GM19238 (cell line): ENCODE results near the gene TAS1R3.

ENCODE experiments used
- DNase-seq: peaks from one replicate; pipeline ENCODE4 v3.0.0; 2011; ENCODE audit warnings: low spot score; ENCODE audit not compliant: insufficient read length

TAS1R3 gene

GRCh38 chr1:1370771-1371300, 39.8 kb downstream of the TAS1R3 start:
- no peak for DNase-seq

DNA sequence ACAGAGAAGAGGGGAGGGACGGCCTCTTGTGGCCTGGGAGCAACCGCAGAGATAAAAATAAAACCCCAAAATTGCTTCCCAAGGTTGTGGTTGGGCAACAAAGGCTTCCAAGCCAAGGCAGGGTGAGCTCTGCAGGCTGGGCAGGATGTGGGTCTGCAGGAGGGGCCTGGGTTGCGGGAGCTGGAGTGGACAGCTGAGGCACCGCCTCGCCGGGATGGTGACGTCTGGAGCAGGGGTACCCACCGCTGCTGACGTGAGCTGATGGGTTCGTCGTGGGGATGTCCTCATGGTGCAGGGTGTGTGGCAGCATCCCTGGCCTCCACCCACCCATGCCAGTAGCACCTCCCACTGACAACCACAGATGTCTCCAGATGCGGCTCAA, 40.3 kb downstream of the TAS1R3 start:
- no peak for DNase-seq

- peak; percentile 90 for DNase-seq
These were observed 40.9 kb downstream of the TAS1R3 start for GRCh38 chr1:1371746-1372711.

- no peak for DNase-seq
These were observed 42.2 kb downstream of the TAS1R3 start for GRCh38 chr1:1373051-1373814.

GRCh38 chr1:1373815-1374588, 42.9 kb downstream of the TAS1R3 start:
- DNase-seq, result no peak

- DNase-seq, result no peak
These were observed 43.5 kb downstream of the TAS1R3 start for GRCh38 chr1:1374589-1374928.

DNA sequence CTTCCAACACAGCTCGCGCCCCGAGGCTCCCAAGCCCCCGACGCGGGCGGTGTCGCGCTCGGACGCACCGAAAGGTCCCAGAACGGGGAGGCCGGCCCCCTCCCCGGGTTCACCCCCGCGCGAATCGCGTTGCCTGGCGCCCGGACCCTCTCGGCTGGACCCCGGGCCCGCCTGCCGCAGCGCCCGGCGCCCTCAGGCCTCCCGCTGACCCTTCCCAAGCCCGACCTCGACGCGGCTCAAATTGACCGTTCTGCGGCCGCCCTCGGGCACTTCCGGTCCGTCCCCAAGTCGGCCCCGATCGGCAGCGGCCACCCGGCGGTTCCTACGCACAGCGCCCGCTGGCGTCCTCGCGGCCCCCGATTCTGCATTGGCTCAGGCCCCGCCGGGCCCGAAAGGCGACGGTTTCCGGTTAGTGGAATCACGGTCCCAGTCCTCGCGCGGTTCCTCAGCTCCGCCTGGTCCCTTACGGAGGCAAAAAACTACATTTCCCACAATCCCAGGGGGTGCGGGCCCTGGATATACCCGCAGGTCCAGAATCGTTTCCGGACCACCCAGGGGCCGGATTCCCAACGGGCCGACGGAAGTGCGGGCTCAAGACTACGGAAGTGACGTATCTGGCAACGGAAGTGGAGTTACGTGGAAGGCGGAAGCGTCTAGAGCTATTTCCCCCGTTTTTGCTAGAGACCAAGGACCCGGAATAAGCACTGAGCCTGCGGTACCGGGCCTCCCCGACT, 44.0 kb downstream of the TAS1R3 start, which contains the start of gene AURKAIP1:
Gene AURKAIP1, minus strand, starts transcription at position 279 of the 734 bp plus-strand sequence. CDS start 451 bp downstream, outside the sequence.
- DNase-seq, result peak; percentile 99

DNA sequence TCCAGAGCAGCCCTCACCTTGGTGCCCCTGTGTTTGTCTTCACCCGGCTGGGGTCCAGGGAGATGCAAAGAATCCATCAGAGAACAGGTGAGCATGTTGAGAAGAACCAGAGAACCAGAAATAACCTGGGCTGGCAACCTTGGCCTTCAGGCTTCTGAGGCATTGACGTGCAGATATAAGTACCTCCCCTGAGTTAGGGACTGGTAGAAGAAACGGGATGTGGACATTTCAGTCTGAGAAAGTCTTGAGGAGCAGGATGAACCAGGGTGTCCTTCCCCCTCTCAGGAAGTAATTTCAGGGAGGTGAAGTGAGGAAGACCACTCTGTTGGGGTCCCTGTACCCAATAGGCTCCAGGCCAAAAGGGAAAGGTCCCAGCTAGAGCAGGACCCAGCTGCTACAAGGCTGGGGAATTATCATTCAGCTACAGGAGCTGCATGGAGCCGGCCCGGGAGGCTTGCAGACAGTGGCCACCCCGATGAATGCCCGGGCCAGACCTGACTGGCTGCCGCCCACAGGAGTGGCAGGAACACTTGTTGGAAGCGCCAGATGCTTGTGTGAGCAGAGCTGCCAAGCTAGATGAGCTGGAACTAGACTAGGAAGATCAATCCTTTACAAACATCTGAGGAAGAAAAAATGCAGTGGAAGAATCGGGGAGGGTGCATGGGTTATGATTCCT, 45.6 kb downstream of the TAS1R3 start:
- no peak for DNase-seq

DNA sequence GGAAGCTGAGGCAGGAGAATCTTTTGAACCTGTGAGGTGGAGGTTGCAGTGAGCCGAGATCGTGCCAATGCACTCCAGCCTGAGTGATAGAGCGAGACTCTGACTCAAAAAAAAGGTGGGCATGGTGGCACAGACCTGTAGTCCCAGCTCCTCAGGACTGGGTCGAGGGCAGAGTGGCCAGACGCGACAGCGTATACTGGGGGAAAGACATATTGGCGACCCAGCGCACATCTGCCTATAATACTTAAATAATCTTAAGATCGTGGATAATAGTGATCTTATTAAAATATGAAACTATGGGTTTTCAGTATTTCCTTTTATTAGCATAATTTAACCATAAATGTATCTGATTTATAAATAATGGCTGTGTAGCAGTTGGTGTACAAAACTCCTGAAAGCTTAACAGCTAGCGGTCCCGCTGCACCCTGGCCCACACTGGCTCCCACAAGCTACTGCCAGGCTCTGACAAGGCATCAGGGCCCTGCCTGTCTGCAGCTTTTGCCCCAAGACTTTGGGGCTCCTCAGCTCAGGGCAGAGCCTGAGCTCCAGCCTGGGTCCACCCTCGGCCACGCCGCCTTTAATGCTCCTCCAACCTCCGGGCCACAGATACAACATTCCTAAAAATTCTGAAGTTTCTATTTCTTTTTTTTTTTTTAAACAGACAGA, 46.6 kb downstream of the TAS1R3 start:
- DNase-seq, result no peak

- DNase-seq, result no peak
These were observed 49.8 kb downstream of the TAS1R3 start for GRCh38 chr1:1380860-1381259.

DNA sequence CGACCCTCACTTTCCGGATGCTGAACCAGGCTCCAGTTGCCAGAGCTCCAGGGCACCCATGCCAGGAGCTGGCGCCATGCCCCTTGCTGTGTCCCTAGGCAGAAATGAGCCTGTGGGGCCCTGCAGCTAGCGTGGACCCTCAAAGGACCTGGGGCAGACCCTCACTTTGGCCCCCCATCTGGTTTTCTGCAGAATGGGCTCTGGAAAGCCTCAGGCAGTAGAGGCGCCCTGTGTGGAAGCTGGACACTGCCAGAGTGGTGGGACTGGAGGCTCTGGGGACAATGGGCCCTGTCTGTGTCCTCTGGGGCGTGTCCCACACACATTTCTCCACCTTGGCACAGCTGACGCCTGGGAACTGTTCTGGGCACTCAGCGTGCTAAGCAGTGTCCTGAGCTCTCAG, 50.2 kb downstream of the TAS1R3 start:
- no peak for DNase-seq
